HG02798 (cell line): Measurements from ENCODE around the gene HLCS.

ENCODE experiments used
- ATAC-seq: cut with Tn5 transposase; IDR thresholded peaks from one replicate; pipeline ENCODE4 v1.9.1; 2021; ENCODE audit warnings: mild to moderate bottlenecking; ENCODE audit not compliant: unreplicated experiment, poor library complexity

The HLCS gene

GRCh38 chr21:36791180-36791579 is 175.3 kb downstream of the HLCS start:
- no peak for ATAC-seq

GRCh38 chr21:36790616-36791015 is 175.9 kb downstream of the HLCS start:
- no peak for ATAC-seq

GRCh38 chr21:36788120-36788638 is 178.3 kb downstream of the HLCS start:
- ATAC-seq: no peak

GRCh38 chr21:36786186-36786585 is 180.3 kb downstream of the HLCS start:
- no peak for ATAC-seq

- ATAC-seq: no peak
Measured at GRCh38 chr21:36785615-36786014, 180.9 kb downstream of the HLCS start.

- no peak for ATAC-seq
Measured at GRCh38 chr21:36784947-36785346, 181.5 kb downstream of the HLCS start.

- ATAC-seq: no peak
Measured at GRCh38 chr21:36783612-36784374, 182.7 kb downstream of the HLCS start.

- no peak for ATAC-seq
Measured at GRCh38 chr21:36780861-36781260, 185.6 kb downstream of the HLCS start.

GRCh38 chr21:36776981-36777617 is 189.4 kb downstream of the HLCS start:
- ATAC-seq: no peak

GRCh38 chr21:36773995-36774394 is 192.5 kb downstream of the HLCS start:
- no peak for ATAC-seq

GRCh38 chr21:36773117-36773516 is 193.4 kb downstream of the HLCS start:
- ATAC-seq: no peak

- no peak for ATAC-seq
Measured at GRCh38 chr21:36769051-36769839, 197.2 kb downstream of the HLCS start.

- ATAC-seq: no peak
Measured at GRCh38 chr21:36768496-36768895, 198.0 kb downstream of the HLCS start.

GRCh38 chr21:36767096-36767495 is 199.4 kb downstream of the HLCS start:
- no peak for ATAC-seq

GRCh38 chr21:36766511-36766910 is 200.0 kb downstream of the HLCS start:
- ATAC-seq: no peak

- ATAC-seq: no peak
Measured at GRCh38 chr21:36765229-36765628, 201.2 kb downstream of the HLCS start.

- ATAC-seq: no peak
Measured at GRCh38 chr21:36763305-36763704, 203.2 kb downstream of the HLCS start.

GRCh38 chr21:36762642-36763041 is 203.8 kb downstream of the HLCS start:
- ATAC-seq: no peak

- no peak for ATAC-seq
Measured at GRCh38 chr21:36761685-36762084, 204.8 kb downstream of the HLCS start.

GRCh38 chr21:36759348-36760083 is 207.0 kb downstream of the HLCS start:
- ATAC-seq: no peak
